Measurements from ENCODE around the gene EIF3A. TPM values are rescaled to one million over a fixed set of nuclear protein-coding genes. Genes with fewer than 3 reads are reported as not detected.

EIF3A gene
- total RNA-seq (10 to 100 TPM; 86.7 to 95.1 TPM), polyA plus RNA-seq (10 to 100 TPM; 46.9 to 56.7 TPM)
- long read RNA-seq, donor 1, partial matches to known transcripts = 541 of 559 reads
- long read RNA-seq, donor 1, other reads (novel, unspliced or antisense) = 18 of 559 reads
- long read RNA-seq, donor 2, full-length matches to known transcripts = 21 of 82 reads
- long read RNA-seq, donor 2, partial matches to known transcripts = 58 of 82 reads
- long read RNA-seq, donor 2, other reads (novel, unspliced or antisense) = 3 of 82 reads

DNA sequence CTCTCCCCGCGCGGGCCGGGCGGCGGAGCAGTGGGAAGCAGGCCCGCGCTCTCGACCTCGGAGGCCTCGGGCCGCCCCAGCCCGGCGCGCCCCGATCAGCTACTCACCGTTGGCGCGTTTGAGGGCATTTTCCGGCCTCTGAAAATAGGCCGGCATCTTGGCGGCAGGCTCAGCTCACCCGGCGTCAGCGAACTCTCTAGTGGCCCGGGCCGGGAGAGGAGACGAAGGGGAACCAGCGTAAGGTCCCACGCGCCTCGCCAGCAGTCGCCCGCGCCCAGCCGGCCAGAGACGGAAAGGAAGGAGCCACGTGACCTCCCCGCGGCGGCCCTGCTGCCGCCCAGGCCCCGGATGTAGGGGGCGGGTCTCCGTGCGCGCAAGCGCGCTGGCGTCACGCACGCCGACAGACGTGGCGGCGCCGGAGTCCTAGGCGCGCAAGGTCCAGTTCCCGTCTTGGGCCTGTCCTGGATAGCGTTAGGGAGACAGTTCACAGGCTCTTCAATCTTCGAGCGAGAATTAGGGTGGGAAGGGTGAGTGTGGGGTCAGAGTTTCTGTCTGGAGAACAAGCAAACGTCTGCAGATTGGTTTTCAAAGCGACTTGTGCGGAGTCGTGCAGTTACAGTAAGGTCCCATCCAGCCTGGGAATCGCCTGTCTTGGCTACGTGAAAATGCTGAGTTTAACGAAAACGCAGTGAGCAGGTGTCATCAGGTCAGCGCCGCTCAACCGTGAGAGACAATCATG lies at the start of gene EIF3A:
TSS of gene EIF3A (minus strand) at position 297 of the 739 bp plus-strand sequence. CDS start at position 156, 141 bp downstream.
- Histone ChIP-seq H3K36me3 (ENCODE audit: control insufficient read depth in 1 of 2, insufficient read depth in 2 of 2, low read length in 1 of 2) (no peaks in the 10 kb centered on the region), H3K27me3 (ENCODE audit: control insufficient read depth in 1 of 2, insufficient read depth in 2 of 2, low read length in 1 of 2) (no peaks in the 10 kb centered on the region), H3K27ac (ENCODE audit: low read depth in 1 of 2, low read length in 2 of 2) (peak within 1 kb of the TSS; percentile 85 to 96), H3K4me1 (ENCODE audit: control insufficient read depth in 1 of 2, insufficient read depth in 2 of 2, low read length in 2 of 2) (no peaks in the 10 kb centered on the region), H3K4me3 (ENCODE audit: low read length in 2 of 2) (peak within 1 kb of the TSS; percentile 72 to 75), H3K9me3 (ENCODE audit: control insufficient read depth, low read length) (no peaks in the 10 kb centered on the region)
- intact Hi-C loops (cut with DNase I) = no loop called here
- DNase-seq (peak; percentile 95 to 98), ATAC-seq (ENCODE audit: low FRiP score) (peak; percentile 98)
- WGBS, 2 donors = 0 to 1% methylated on average over 69 to 74 of the region's 74 CpGs

- H3K27ac ChIP-seq (ENCODE audit: low read depth in 1 of 2, low read length in 2 of 2) = no peak overlapping the region
- peaks cover 0 to 5% of the 10 kb centered on the region in 2 donors for H3K36me3 ChIP-seq (ENCODE audit: control insufficient read depth in 1 of 2, insufficient read depth in 2 of 2, low read length in 1 of 2)
- WGBS, 2 donors = 89 to 92% methylated on average over 4 of the region's 4 CpGs
- H3K27me3 ChIP-seq (ENCODE audit: control insufficient read depth in 1 of 2, insufficient read depth in 2 of 2, low read length in 1 of 2) = no peaks in the 10 kb centered on the region
- H3K9me3 ChIP-seq (ENCODE audit: control insufficient read depth, low read length) = no peaks in the 10 kb centered on the region
- no peak for DNase-seq
- intact Hi-C loops (cut with DNase I) = no loop called here
- no peak for ATAC-seq (ENCODE audit: low FRiP score)
- H3K4me3 ChIP-seq (ENCODE audit: low read length in 2 of 2) = no peak overlapping the region
- H3K4me1 ChIP-seq (ENCODE audit: control insufficient read depth in 1 of 2, insufficient read depth in 2 of 2, low read length in 2 of 2) = no peaks in the 10 kb centered on the region
These were observed 49.1 kb upstream of the EIF3A start for GRCh38 chr10:119129721-119130120.

- no peak for DNase-seq
- no peak for ATAC-seq (ENCODE audit: low FRiP score)
- 90 to 94% methylated on average over 2 of the region's 2 CpGs for WGBS, 2 donors
- Histone ChIP-seq H3K36me3 (ENCODE audit: control insufficient read depth in 1 of 2, insufficient read depth in 2 of 2, low read length in 1 of 2) (peaks cover 0 to 5% of the 10 kb centered on the region in 2 donors), H3K4me3 (ENCODE audit: low read length in 2 of 2) (no peak overlapping the region), H3K27ac (ENCODE audit: low read depth in 1 of 2, low read length in 2 of 2) (no peak overlapping the region), H3K27me3 (ENCODE audit: control insufficient read depth in 1 of 2, insufficient read depth in 2 of 2, low read length in 1 of 2) (no peaks in the 10 kb centered on the region), H3K4me1 (ENCODE audit: control insufficient read depth in 1 of 2, insufficient read depth in 2 of 2, low read length in 2 of 2) (no peaks in the 10 kb centered on the region), H3K9me3 (ENCODE audit: control insufficient read depth, low read length) (no peaks in the 10 kb centered on the region)
- intact Hi-C loops (cut with DNase I) = no loop called here
These were observed 45.3 kb upstream of the EIF3A start for GRCh38 chr10:119125942-119126341.

DNA sequence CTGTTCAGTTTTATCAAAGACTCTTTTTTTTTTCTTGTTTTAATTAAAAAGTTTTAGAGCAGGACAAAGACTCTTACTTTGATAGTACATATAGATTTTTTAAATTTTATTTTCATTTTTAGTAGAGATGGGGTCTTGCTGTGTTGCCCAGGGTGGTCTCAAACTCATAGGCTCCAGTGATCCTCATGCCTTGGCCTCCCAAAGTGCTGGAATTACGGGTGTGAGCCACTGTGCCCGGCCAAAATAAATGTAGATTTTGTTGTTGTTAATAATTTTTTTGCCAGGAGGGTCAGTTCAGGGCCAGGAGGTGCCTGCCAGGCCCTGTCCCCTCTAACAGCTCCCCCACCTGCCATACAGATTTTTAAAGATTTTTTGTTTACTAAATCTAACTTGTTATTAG lies 40.3 kb upstream of the EIF3A start:
- no peak for ATAC-seq (ENCODE audit: low FRiP score)
- H3K9me3 ChIP-seq (ENCODE audit: control insufficient read depth, low read length) = no peaks in the 10 kb centered on the region
- no peaks in the 10 kb centered on the region for H3K27me3 ChIP-seq (ENCODE audit: control insufficient read depth in 1 of 2, insufficient read depth in 2 of 2, low read length in 1 of 2)
- WGBS, 2 donors = 52 to 71% methylated on average over 2 of the region's 2 CpGs
- no peak overlapping the region for H3K4me3 ChIP-seq (ENCODE audit: low read length in 2 of 2)
- H3K27ac ChIP-seq (ENCODE audit: low read depth in 1 of 2, low read length in 2 of 2) = no peak overlapping the region
- no peak for DNase-seq
- H3K36me3 ChIP-seq (ENCODE audit: control insufficient read depth in 1 of 2, insufficient read depth in 2 of 2, low read length in 1 of 2) = peaks cover 2% of the 10 kb centered on the region in 2 donors
- no peaks in the 10 kb centered on the region for H3K4me1 ChIP-seq (ENCODE audit: control insufficient read depth in 1 of 2, insufficient read depth in 2 of 2, low read length in 2 of 2)
- intact Hi-C loops (cut with DNase I) = no loop called here

- DNase-seq = no peak
- Histone ChIP-seq H3K9me3 (ENCODE audit: control insufficient read depth, low read length) (no peaks in the 10 kb centered on the region), H3K27me3 (ENCODE audit: control insufficient read depth in 1 of 2, insufficient read depth in 2 of 2, low read length in 1 of 2) (no peaks in the 10 kb centered on the region), H3K4me1 (ENCODE audit: control insufficient read depth in 1 of 2, insufficient read depth in 2 of 2, low read length in 2 of 2) (no peaks in the 10 kb centered on the region), H3K36me3 (ENCODE audit: control insufficient read depth in 1 of 2, insufficient read depth in 2 of 2, low read length in 1 of 2) (peaks cover 2% of the 10 kb centered on the region in 2 donors), H3K4me3 (ENCODE audit: low read length in 2 of 2) (no peak overlapping the region), H3K27ac (ENCODE audit: low read depth in 1 of 2, low read length in 2 of 2) (no peak overlapping the region)
- ATAC-seq (ENCODE audit: low FRiP score) = no peak
- intact Hi-C loops (cut with DNase I) = no loop called here
- 85% methylated on average over 4 of the region's 4 CpGs for WGBS, 2 donors
These were observed 39.8 kb upstream of the EIF3A start for GRCh38 chr10:119120413-119120867.

- H3K27ac ChIP-seq (ENCODE audit: low read depth in 1 of 2, low read length in 2 of 2) = no peak overlapping the region
- H3K4me1 ChIP-seq (ENCODE audit: control insufficient read depth in 1 of 2, insufficient read depth in 2 of 2, low read length in 2 of 2) = no peaks in the 10 kb centered on the region
- intact Hi-C loops (cut with DNase I) = no loop called here
- 95 to 96% methylated on average over 1 of the region's 1 CpG for WGBS, 2 donors
- H3K9me3 ChIP-seq (ENCODE audit: control insufficient read depth, low read length) = no peaks in the 10 kb centered on the region
- peaks cover 2 to 5% of the 10 kb centered on the region in 2 donors for H3K36me3 ChIP-seq (ENCODE audit: control insufficient read depth in 1 of 2, insufficient read depth in 2 of 2, low read length in 1 of 2)
- ATAC-seq (ENCODE audit: low FRiP score) (no peak), DNase-seq (no peak)
- no peak overlapping the region for H3K4me3 ChIP-seq (ENCODE audit: low read length in 2 of 2)
- H3K27me3 ChIP-seq (ENCODE audit: control insufficient read depth in 1 of 2, insufficient read depth in 2 of 2, low read length in 1 of 2) = no peaks in the 10 kb centered on the region
These were observed 38.8 kb upstream of the EIF3A start for GRCh38 chr10:119119400-119119799.

DNA sequence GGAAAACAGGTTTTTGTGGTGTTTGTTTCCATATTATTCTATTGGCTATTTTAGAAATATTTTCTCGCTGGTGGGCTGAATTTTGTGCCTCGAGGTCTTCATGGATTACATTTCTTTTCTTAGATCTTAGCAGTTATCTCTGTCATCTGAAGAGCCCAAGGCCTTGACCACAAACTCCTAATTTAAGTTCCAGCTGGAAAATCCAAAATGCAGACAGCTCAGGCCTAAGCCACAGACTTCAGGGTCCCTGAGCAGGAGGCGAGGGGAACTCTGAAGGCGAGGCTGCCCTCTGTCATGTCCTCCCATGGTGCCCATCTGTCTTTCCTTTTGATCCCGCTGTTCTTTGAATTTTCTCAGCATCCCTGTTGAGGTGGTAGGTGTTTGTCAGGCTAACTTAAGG lies 37.6 kb upstream of the EIF3A start:
- 91 to 94% methylated on average over 5 of the region's 5 CpGs for WGBS, 2 donors
- ATAC-seq (ENCODE audit: low FRiP score) (no peak), DNase-seq (no peak)
- no peaks in the 10 kb centered on the region for H3K27me3 ChIP-seq (ENCODE audit: control insufficient read depth in 1 of 2, insufficient read depth in 2 of 2, low read length in 1 of 2)
- H3K4me1 ChIP-seq (ENCODE audit: control insufficient read depth in 1 of 2, insufficient read depth in 2 of 2, low read length in 2 of 2) = no peaks in the 10 kb centered on the region
- no peak overlapping the region for H3K27ac ChIP-seq (ENCODE audit: low read depth in 1 of 2, low read length in 2 of 2)
- H3K9me3 ChIP-seq (ENCODE audit: control insufficient read depth, low read length) = no peaks in the 10 kb centered on the region
- peaks cover 2 to 10% of the 10 kb centered on the region in 2 donors for H3K36me3 ChIP-seq (ENCODE audit: control insufficient read depth in 1 of 2, insufficient read depth in 2 of 2, low read length in 1 of 2)
- intact Hi-C loops (cut with DNase I) = no loop called here
- no peak overlapping the region for H3K4me3 ChIP-seq (ENCODE audit: low read length in 2 of 2)

- H3K4me3 ChIP-seq (ENCODE audit: low read length in 2 of 2) = no peak overlapping the region
- WGBS, 2 donors = 96% methylated on average over 6 of the region's 6 CpGs
- no peak for ATAC-seq (ENCODE audit: low FRiP score)
- H3K9me3 ChIP-seq (ENCODE audit: control insufficient read depth, low read length) = no peaks in the 10 kb centered on the region
- DNase-seq = no peak
- no peaks in the 10 kb centered on the region for H3K27me3 ChIP-seq (ENCODE audit: control insufficient read depth in 1 of 2, insufficient read depth in 2 of 2, low read length in 1 of 2)
- H3K4me1 ChIP-seq (ENCODE audit: control insufficient read depth in 1 of 2, insufficient read depth in 2 of 2, low read length in 2 of 2) = no peaks in the 10 kb centered on the region
- H3K36me3 ChIP-seq (ENCODE audit: control insufficient read depth in 1 of 2, insufficient read depth in 2 of 2, low read length in 1 of 2) = peaks cover 7 to 12% of the 10 kb centered on the region in 2 donors
- H3K27ac ChIP-seq (ENCODE audit: low read depth in 1 of 2, low read length in 2 of 2) = no peak overlapping the region
- intact Hi-C loops (cut with DNase I) = no loop called here
These were observed 35.8 kb upstream of the EIF3A start for GRCh38 chr10:119116326-119116951.

All from aorta (tissue), 5 donors.